Left renal cortex interstitium (tissue), 4 donors: ENCODE results near the gene RIGI. TPM values are rescaled to one million over a fixed set of nuclear protein-coding genes. Genes with fewer than 3 reads are reported as not detected.
"Not testable (repeated sequence)": the region's sequence is repeated elsewhere in the genome, so short reads cannot be mapped to it uniquely, and the experiment has no call there.

Source experiments
- DNase-seq, 4 donors: peaks; one replicate each; pipeline ENCODE4 v3.0.0-alpha.2; 2013; ENCODE audit warnings: low read depth in 4 of 4, low spot score in 2 of 4, missing footprints in 1 of 4
- polyA plus RNA-seq, 4 donors: library from polyadenylated mRNA; unstranded; fragments of 120-200 nt; gene quantifications; one replicate each; pipeline ENCODE4 v1.2.1, GENCODE V29; 2013; ENCODE audit not compliant: insufficient read length in 4 of 4

Gene RIGI
- 10 to 100 TPM; 10.8 to 13.0 (median 12.0) TPM for polyA plus RNA-seq

- DNase-seq: peak; percentile 75 to 92 (median 84)
Measured at GRCh38 chr9:32526041-32526706, at the start of gene RIGI. Gene RIGI (minus strand): TSS chr9:32526196. CDS start chr9:32526166, 30 bp downstream.

- no peak for DNase-seq
Measured at GRCh38 chr9:32574858-32575257, 48.9 kb upstream of the RIGI start.

DNA sequence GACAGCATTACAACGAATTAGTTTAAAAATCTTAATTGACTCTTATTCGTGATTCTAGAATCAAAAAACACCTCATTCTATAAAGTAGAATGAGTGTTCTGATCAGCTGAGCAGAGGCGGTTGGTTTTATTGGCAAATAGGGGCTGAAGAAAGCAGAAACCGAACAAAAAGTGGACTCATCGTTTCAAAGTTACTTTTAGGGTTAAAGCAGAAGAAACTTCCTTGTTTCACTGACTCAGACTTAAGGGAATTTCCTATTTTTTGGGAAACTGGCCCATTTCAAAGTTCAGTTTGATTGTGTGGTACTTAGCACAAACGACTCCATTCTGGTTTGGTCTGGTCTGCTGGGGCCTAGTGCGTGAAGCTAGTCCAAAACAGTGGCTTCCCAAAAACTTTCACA lies 47.8 kb upstream of the RIGI start:
- DNase-seq: no peak

DNA sequence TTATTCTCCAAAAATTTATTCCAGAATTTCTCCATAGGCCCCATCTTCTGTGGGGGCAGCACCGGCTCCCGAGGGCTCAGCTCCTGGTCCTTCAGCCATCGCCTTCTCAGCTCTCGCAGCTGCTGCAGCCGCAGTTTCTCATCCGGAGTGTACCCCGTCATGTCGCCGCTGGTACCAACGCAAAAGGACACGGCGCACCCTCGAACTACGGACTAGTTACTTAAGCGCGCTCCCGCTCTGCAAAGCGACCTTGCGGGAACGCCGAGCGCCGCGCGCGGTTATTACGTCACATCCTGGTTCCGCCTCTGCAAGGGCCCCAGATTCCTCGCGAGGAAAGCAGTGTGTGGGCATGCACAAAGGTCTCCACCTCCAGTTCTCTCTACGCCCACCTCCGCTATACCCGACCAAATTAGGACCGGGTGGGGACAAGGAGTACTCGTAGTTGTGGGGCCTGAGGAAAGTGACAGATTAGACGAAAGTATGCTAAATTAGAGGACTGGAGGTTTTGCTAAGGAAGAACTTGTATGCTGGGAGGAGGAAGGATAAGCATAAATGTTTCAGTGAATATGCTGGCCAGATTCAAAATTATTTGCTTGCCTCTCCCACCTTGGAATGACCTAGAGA lies 47.0 kb upstream of the RIGI start, which contains the start of gene NDUFB6:
Gene NDUFB6 (minus strand): TSS at position 260 of the 624 bp plus-strand sequence. CDS start 99 bp downstream, at position 161.
- peak; percentile 84 to 90 (median 88) for DNase-seq

DNA sequence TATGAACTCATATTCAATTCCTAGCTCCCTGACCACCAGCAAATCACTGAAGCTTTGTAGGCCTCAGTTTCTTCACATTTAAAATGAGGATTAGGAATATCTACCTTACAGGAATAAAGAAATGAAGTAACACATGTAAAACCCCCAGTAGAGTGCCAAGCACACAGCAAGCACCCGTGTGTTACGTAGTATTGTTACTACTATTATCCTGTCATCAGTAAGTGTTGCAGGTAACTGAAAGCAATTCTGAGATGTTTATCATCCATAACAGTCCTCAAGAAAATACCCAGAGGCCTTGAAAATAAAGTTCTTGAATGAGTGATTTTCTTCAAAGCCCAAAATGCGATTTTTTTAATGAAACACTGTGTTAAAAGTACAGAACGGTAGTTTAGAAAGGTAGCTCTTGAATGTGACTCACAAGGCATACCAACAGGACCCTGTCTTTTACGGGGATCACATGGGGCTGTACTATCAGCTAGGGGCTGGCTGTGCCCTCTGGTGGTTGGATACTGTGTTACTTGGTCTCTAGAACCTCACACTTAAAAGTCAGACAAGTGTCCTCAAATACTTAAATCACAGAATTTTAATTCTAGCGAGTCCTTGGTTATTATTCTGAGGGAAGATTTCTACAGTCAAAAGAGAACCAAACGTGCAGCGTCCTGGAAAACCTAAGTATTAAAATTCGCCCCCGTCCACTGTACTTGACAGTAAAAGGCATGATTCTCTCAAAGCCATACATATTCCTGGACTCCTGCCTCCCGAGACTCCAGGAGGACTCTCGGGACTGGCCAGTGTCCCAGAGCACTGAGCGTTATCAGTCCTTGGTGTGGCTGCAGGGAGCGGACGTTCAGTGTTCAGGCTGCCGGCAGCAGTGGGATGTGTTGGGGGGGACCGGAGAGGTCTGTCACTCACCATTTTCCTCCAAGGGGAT lies 46.2 kb upstream of the RIGI start:
- peak in 2 of 4 donors; percentile 48 to 64 for DNase-seq

DNA sequence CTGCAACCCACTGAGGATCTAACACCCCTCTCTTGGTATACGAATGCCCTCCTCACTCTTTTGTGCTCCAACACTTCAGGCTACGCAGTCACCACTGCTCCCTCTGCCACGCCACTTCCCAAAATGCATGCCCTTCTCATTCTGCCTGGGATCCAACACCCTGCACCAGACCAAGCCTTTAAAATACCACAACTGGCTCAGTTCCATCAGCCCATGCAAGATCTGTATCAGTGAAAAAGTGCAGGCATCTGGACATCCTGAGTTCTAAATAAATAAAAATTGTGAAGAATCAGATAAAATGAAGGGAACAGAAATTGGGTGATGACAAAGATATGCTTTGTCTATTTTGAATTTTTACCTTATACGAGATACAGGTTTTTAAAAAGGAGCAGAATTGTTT lies 44.3 kb upstream of the RIGI start:
- DNase-seq: no peak

DNA sequence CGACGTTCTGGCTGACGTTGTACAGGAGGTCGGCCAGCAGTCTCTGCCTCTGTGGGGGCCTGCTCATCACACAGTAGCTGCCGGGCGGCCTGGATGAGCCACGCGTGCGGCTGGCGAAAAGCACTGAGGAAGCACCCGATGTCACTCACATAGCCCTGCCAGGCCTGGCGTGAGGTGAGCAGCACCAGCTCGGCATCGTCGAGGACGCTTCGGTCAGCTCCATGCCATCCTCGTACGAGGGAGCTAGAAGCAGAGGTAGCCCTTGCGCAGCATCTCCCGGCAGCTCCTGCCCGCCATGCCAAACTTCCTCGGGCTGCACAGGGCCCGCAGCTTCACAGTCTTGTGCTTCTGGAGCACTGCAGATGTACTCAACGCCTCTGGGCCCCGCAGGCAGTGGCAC lies 40.8 kb upstream of the RIGI start:
- DNase-seq: no peak

DNA sequence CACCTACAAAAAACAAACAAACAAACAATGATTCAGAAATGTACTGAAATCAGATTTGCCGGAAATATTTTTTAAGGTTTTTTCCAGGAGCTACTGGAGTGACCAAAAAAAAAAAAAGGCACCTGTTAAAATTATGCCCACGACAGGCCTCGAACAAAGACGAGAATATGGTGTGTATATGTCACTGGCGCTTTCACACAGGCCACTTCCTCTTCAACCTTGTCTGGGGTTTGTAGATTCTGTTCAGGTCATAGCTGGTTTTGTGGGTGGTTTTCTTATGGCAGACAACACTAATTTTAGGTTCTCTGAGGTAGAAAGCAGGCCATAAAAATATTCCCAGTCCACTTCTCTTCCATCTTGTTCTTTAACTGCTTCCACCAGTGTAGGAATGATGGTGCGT lies 40.0 kb upstream of the RIGI start:
- no peak for DNase-seq

- no peak for DNase-seq
Measured at GRCh38 chr9:32558408-32558934, 32.5 kb upstream of the RIGI start.

DNA sequence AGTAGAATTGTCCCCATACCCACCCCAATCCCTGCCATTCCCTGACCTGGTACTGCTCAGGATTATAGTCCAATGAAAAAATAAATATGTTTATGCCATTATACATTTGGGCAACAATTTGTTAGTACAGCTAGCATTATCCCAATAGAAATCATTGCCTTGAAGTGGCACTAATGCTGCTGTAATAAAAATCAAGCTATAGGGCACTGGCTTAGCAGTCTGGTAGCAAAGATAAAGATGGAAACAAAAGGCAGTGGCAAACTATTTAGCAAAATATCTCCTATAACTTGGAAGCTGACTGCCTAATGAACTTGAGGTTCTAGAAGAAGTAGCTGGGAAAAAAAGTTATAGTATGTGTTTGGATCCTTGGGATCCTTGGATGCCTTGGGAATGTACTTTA lies 28.6 kb upstream of the RIGI start:
- no peak for DNase-seq

GRCh38 chr9:32554107-32554506 lies 28.1 kb upstream of the RIGI start:
- no peak for DNase-seq

DNA sequence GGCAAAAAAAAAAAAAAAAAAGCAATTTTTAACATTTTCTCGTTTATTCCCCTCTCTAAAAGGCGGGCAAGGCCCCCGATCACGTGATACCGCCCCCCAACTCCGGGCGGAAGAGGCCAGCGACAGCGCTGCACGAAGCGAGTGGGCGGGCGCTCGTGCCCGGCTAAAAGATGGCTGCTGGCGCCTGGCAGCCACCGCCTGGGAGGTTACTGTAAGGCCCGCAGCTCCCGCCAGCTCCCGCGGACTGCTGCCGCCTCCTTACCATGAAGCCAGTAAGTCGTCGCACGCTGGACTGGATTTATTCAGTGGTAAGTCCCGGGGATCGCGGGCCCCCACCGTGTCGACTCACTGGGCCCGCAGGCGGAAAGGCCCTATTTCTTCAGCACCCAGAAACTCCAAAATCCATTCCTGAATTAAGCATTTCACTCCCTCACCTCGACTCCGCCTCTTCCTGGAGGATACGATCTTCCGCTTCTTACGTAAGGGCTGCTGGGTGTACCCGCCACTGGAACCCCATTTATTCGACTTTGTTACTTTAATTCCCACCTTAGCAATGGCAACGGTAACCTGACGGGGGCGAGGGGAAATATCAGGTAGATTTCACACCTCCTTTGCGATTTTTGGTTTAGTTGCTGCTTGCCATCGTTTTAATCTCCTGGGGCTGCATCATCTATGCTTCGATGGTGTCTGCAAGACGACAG lies 26.3 kb upstream of the RIGI start, which contains the start of the genes SMIM27 and TOPORS:
Gene SMIM27 (plus strand): TSS at position 156 of the 701 bp plus-strand sequence. CDS start 108 bp downstream, at position 264.
Gene TOPORS (minus strand): TSS at position 415 of the 701 bp plus-strand sequence. CDS start 150 bp downstream, at position 265.
- DNase-seq: peak; percentile 86 to 94 (median 89)

DNA sequence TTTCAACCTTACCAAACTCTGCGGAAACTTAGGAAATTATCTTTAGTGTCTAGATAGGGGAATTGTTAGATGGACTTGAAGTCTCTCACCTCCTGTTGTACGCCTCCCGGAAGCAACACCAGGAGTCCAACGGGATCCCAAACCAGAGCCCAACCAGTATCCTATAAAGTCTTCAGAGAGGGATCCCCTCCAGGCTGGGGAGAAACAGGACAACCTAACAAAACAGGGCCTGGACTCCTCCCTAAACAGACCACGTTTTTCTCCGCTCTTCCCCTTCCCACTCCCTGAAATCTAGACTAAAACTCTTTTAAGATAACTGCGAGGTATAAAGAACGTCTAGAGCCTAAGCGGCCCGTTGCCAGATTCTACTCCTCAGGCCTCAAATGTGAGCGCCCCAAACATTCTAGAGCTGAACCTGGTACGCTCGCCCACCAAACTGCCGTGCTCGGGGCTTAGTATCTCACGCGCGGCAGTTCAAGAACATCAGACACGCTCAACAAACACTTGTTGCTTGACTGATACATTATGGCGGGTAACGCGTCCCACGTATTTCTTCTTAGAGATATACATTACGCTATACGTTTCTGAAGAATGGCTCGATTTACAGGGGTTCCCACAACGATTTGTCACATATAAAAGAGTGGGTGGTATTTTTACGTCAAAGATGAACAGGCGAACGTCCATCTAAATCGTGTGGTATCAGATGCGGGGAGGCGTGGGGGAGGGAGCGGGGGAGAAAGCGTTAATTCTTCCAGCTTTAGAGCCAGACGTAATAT lies 25.5 kb upstream of the RIGI start:
- peak; percentile 21 to 77 (median 48) for DNase-seq

- peak; percentile 86 to 93 (median 92) for DNase-seq
Measured at GRCh38 chr9:32550562-32551275, 24.7 kb upstream of the RIGI start.

- DNase-seq: peak in 3 of 4 donors; percentile 20 to 59 (median 21)
Measured at GRCh38 chr9:32550150-32550561, 24.2 kb upstream of the RIGI start.

DNA sequence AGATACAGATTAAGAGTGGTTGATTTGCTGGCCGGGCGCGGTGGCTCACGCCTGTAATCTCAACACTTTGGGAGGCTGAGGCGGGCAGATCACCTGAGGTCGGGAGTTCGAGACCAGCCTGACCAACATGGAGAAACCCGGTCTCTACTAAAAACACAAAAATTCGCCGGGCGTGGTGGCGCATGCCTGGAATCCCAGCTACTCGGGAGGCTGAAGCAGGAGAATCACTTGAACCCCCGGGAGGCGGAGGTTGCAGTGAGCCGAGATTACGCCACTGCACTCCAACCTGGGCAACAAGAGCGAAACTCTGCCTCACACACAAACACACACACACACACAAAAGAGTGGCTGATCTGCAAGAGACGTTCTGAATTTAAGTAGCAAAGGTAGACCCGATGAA lies 22.2 kb upstream of the RIGI start:
- DNase-seq: not testable (repeated sequence)

GRCh38 chr9:32545884-32546283 lies 19.9 kb upstream of the RIGI start:
- DNase-seq: no peak

GRCh38 chr9:32543047-32543446 lies 17.1 kb upstream of the RIGI start:
- no peak for DNase-seq
